Activated T-cell treated with anti-CD3 and anti-CD28 coated beads, Interleukin-2, amount 50 U/mL, for 4 hours (primary cell): ENCODE data around the gene TADA2A. TPM values are rescaled to one million over a fixed set of nuclear protein-coding genes. Genes with fewer than 3 reads are reported as not detected.

Experiments
- ATAC-seq, 2 donors: fragments of 200-7000 bp; cut with Tn5 transposase; one replicate each; pipeline ENCODE4 v1.10.0; 2021
- DNase-seq: peaks from one replicate; pipeline ENCODE4 v3.0.0-alpha.2; 2020
- H3K27me3 Mint-ChIP-seq: one replicate; pipeline ENCODE4 v1.8.0; 2021; ENCODE audit warnings: low read depth, mixed read lengths
- H3K36me3 Mint-ChIP-seq: one replicate; pipeline ENCODE4 v1.8.0; 2022; ENCODE audit warnings: mixed read lengths; ENCODE audit not compliant: insufficient read depth
- H3K4me1 Mint-ChIP-seq: one replicate; pipeline ENCODE4 v1.8.0; 2021; ENCODE audit warnings: low read depth, mixed read lengths
- H3K4me3 Mint-ChIP-seq: one replicate; pipeline ENCODE4 v1.8.0; 2021; ENCODE audit warnings: mild to moderate bottlenecking, moderate library complexity, mixed read lengths
- H3K9me3 Mint-ChIP-seq: one replicate; pipeline ENCODE4 v1.8.0; 2021; ENCODE audit warnings: mixed read lengths
- total RNA-seq, 3 donors: library from RNA; stranded (reverse); gene quantifications; one replicate each; pipeline ENCODE4 v1.2.1, GENCODE V29; 2021

TADA2A gene
- total RNA-seq, 3 donors from 2014 or later: 38.8 to 39.6 (median 39.3) TPM

DNA sequence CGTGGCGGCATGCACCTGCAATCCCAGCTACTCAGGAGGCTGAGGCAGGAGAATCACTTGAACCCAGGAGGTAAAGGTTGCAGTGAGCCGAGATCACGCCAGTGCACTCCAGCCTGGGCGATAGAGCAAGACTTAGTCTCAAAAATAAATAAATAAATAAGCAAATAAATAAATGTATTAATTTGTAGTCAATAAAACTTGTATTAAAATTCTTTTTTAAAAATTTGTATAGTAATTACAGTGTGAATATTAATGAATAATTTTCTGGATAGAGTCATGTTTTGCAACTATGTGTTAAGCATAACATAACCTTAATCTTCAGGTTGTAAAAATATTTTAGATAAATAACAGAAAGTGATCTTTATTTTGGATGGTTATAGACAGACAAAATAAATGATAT, 55.8 kb downstream of the TADA2A start:
- Mint-ChIP-seq H3K36me3 (peaks cover 30% of the 10 kb centered on the region), H3K9me3 (no peaks in the 10 kb centered on the region), H3K27me3 (no peaks in the 10 kb centered on the region), H3K4me1 (peaks cover 5% of the 10 kb centered on the region), H3K4me3 (no peak overlapping the region)
- DNase-seq (no peak), ATAC-seq (no peak)

DNA sequence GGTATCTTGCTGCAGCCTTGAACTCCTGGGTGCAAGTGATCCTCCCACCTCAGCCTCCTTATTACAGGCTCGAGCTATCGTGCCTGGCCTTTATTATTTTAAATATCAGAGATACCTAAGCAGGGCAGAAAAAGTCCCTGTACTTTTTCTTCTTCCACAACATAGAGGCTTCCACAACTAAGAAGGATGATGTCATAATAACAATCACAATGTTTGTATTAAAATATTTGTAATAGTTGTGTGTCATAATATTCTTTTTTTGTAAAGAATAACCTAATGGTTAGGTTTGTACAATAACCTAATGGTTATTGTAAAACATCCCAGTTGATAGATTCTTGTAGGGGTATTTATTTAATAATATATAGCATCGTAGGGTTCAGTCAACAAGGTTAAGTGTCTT, 56.4 kb downstream of the TADA2A start:
- ATAC-seq: no peak
- H3K36me3 Mint-ChIP-seq: peaks cover 33% of the 10 kb centered on the region
- H3K27me3 Mint-ChIP-seq: no peaks in the 10 kb centered on the region
- DNase-seq: no peak
- no peaks in the 10 kb centered on the region for H3K9me3 Mint-ChIP-seq
- no peak overlapping the region for H3K4me3 Mint-ChIP-seq
- peaks cover 5% of the 10 kb centered on the region for H3K4me1 Mint-ChIP-seq

GRCh38 chr17:37465069-37465616, 58.5 kb downstream of the TADA2A start:
- H3K27me3 Mint-ChIP-seq: no peaks in the 10 kb centered on the region
- no peak for DNase-seq
- H3K4me1 Mint-ChIP-seq: peaks cover 5% of the 10 kb centered on the region
- no peaks in the 10 kb centered on the region for H3K9me3 Mint-ChIP-seq
- H3K4me3 Mint-ChIP-seq: no peak overlapping the region
- ATAC-seq: no peak
- peaks cover 32% of the 10 kb centered on the region for H3K36me3 Mint-ChIP-seq

DNA sequence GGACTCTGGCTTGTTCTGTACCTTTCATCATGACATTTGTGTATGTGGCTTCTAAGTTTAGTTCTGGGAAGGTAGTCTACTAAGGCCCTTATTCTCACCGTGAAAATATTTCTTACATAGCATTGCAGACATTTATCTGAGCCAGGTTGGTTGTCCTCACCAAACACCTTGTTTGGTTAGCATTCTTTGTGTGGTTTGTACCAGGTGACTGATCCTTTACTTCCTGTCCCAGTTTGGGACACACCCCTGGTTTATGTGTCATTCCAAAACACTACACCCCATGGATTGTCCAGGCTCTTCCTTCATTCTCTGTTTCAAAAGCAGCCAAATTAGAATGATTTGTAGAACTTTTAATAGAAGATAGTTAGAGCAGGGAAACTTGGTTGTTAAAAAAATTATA, 59.8 kb downstream of the TADA2A start:
- Mint-ChIP-seq H3K36me3 (peaks cover 42% of the 10 kb centered on the region), H3K27me3 (no peaks in the 10 kb centered on the region), H3K4me3 (no peak overlapping the region), H3K4me1 (peaks cover 3% of the 10 kb centered on the region), H3K9me3 (no peaks in the 10 kb centered on the region)
- ATAC-seq (no peak), DNase-seq (no peak)

GRCh38 chr17:37470181-37470580, 63.5 kb downstream of the TADA2A start:
- Mint-ChIP-seq H3K9me3 (no peaks in the 10 kb centered on the region), H3K4me1 (no peaks in the 10 kb centered on the region), H3K4me3 (no peak overlapping the region), H3K36me3 (peaks cover 40% of the 10 kb centered on the region), H3K27me3 (no peaks in the 10 kb centered on the region)
- ATAC-seq: no peak
- DNase-seq: no peak

- Mint-ChIP-seq H3K9me3 (no peaks in the 10 kb centered on the region), H3K4me1 (no peaks in the 10 kb centered on the region), H3K36me3 (peaks cover 42% of the 10 kb centered on the region), H3K4me3 (no peak overlapping the region), H3K27me3 (no peaks in the 10 kb centered on the region)
- ATAC-seq: no peak
- no peak for DNase-seq
Observed at GRCh38 chr17:37475731-37476420, 69.2 kb downstream of the TADA2A start.

DNA sequence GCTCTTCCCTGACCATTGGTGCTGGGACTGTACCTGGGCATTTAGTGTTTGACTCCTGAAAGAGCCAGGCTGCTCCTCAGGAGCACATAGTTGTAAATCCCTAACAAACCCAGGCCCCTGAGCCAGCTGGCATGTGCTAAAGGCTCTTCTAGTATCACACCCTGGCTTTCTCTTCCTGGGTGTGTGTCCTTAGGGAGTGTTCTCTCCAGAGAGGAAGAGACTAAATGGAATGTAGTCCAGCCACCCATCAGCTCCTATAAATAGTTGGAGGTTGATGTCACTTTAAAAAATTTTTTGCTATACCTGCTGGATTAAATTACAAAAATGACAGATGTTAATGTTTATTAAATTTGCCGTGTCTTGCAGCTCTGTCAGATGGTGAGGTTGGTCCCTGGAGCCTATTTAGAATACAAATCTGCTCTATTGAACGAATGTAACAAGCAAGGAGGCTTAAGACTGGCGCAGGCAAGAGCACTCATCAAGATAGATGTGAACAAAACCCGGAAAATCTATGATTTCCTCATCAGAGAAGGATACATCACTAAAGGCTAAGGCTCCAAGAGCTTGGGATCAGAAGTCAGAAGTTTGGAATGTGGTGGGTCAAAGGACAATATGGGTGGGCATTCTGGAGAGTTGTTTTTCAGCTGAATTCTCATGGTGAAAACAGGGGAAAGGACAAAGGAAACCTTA, 69.9 kb downstream of the TADA2A start:
- Mint-ChIP-seq H3K4me1 (no peaks in the 10 kb centered on the region), H3K27me3 (no peaks in the 10 kb centered on the region), H3K36me3 (peaks cover 38% of the 10 kb centered on the region), H3K9me3 (no peaks in the 10 kb centered on the region), H3K4me3 (no peak overlapping the region)
- no peak for ATAC-seq
- no peak for DNase-seq

DNA sequence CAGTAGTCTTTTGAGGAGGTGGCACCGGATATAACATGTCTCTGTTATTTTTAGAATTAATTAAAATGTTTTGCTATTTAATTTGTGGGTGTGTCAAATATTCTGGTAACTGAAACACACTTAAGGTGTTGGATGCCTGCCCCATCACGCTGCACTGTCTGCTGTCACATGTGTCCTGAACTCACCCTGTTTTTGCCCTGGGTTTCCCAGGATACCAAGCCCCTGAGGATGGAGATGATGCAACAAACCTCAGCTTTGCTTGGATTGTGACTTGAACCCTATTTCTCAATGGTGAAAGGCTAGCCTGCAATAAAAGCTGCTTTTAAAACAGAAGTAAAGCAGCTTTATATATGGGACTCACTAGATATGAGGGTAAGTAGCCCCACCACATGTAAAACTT, 71.5 kb downstream of the TADA2A start:
- DNase-seq (no peak), ATAC-seq (no peak)
- Mint-ChIP-seq H3K36me3 (peaks cover 37% of the 10 kb centered on the region), H3K27me3 (no peaks in the 10 kb centered on the region), H3K4me3 (no peak overlapping the region), H3K4me1 (no peaks in the 10 kb centered on the region), H3K9me3 (no peaks in the 10 kb centered on the region)

- ATAC-seq (no peak), DNase-seq (no peak)
- H3K36me3 Mint-ChIP-seq: peaks cover 32% of the 10 kb centered on the region
- H3K4me1 Mint-ChIP-seq: peaks cover 2% of the 10 kb centered on the region
- H3K27me3 Mint-ChIP-seq: no peaks in the 10 kb centered on the region
- H3K4me3 Mint-ChIP-seq: no peak overlapping the region
- H3K9me3 Mint-ChIP-seq: no peaks in the 10 kb centered on the region
Observed at GRCh38 chr17:37479025-37479424, 72.3 kb downstream of the TADA2A start.

- DNase-seq (no peak), ATAC-seq (no peak)
- Mint-ChIP-seq H3K9me3 (no peaks in the 10 kb centered on the region), H3K4me1 (peaks cover 2% of the 10 kb centered on the region), H3K27me3 (no peaks in the 10 kb centered on the region), H3K4me3 (no peak overlapping the region), H3K36me3 (peaks cover 32% of the 10 kb centered on the region)
Observed at GRCh38 chr17:37480427-37480826, 73.7 kb downstream of the TADA2A start.

- Mint-ChIP-seq H3K4me3 (no peak overlapping the region), H3K4me1 (peaks cover 2% of the 10 kb centered on the region)
Observed at GRCh38 chr17:37481001-37481665, 74.4 kb downstream of the TADA2A start.

GRCh38 chr17:37483311-37484039, 76.8 kb downstream of the TADA2A start:
- Mint-ChIP-seq H3K9me3 (no peaks in the 10 kb centered on the region), H3K36me3 (peaks cover 15% of the 10 kb centered on the region)

More at GRCh38 chr17:37481001-37481665, 74.4 kb downstream of the TADA2A start:
- peaks cover 26% of the 10 kb centered on the region for H3K36me3 Mint-ChIP-seq
- H3K9me3 Mint-ChIP-seq: no peaks in the 10 kb centered on the region
- DNase-seq (no peak), ATAC-seq (no peak)
- H3K27me3 Mint-ChIP-seq: no peaks in the 10 kb centered on the region

DNA sequence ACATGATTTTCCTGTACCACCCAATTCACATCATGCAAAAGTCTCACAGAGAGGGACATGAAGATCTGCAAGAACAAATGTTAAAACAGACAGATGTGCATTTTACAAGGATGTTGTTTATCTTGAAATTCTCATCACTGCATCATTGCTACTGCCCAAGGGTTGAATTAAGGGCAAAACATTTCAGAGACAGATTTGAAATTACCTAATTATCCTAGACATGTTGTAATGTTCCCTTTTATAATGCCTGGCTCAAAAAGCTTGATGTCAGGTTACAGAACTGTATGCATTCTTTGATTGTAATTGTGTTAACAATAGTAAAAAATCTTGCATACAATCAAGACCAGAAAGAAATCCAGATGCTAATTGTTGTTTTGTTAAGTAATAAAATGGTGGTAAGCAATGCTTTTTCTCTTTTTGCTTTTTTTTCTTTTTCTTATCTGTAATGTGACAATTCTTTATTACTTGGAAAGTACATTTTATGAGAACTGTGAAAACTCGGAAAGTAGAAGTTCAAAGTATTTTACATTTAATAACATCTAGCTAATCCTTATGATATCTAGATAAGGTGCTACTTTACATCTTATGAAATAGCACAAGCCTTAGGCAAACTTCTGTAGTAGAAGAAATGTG, 79.4 kb downstream of the TADA2A start:
- H3K9me3 Mint-ChIP-seq: no peaks in the 10 kb centered on the region
- DNase-seq (no peak), ATAC-seq (no peak)
- H3K27me3 Mint-ChIP-seq: no peaks in the 10 kb centered on the region
- H3K4me3 Mint-ChIP-seq: no peak overlapping the region
- H3K4me1 Mint-ChIP-seq: peaks cover 22% of the 10 kb centered on the region
- peaks cover 4% of the 10 kb centered on the region for H3K36me3 Mint-ChIP-seq

More at GRCh38 chr17:37483311-37484039, 76.8 kb downstream of the TADA2A start:
- ATAC-seq: no peak
- Mint-ChIP-seq H3K27me3 (no peaks in the 10 kb centered on the region), H3K4me1 (peaks cover 8% of the 10 kb centered on the region), H3K4me3 (no peak overlapping the region)
- no peak for DNase-seq
